H9 (cell line): Measurements from ENCODE around the gene RITA1. TPM values are rescaled to one million over a fixed set of nuclear protein-coding genes. Genes with fewer than 3 reads are reported as not detected.
A peak's percentile ranks its signal among the peaks of the same experiment; 100 is the strongest.

Experiments used
- DNase-seq: peaks from one replicate; pipeline ENCODE4 v3.0.0-alpha.2; 2017
- H2AFZ ChIP-seq: one replicate; pipeline ENCODE4 v1.6.1; 2013; ENCODE audit warnings: mild to moderate bottlenecking, low read length, control low read depth, moderate library complexity
- H2AK5ac ChIP-seq: 2 replicates; pipeline ENCODE4 v1.6.1; 2013; ENCODE audit warnings: low read length, control low read depth, mixed read lengths; ENCODE audit not compliant: insufficient read length
- H2BK120ac ChIP-seq: one replicate; pipeline ENCODE4 v1.6.1; 2013; ENCODE audit warnings: low read depth, mild to moderate bottlenecking, low read length, control low read depth, inconsistent platforms; ENCODE audit not compliant: poor library complexity, severe bottlenecking
- H2BK12ac ChIP-seq: 2 replicates; pipeline ENCODE4 v1.6.1; 2013; ENCODE audit warnings: low read length, control low read depth, mixed read lengths, low read depth; ENCODE audit not compliant: insufficient read length
- H2BK15ac ChIP-seq: 2 replicates; pipeline ENCODE4 v1.6.1; 2013; ENCODE audit warnings: low read depth, low read length, control low read depth
- H2BK20ac ChIP-seq: one replicate; pipeline ENCODE4 v1.6.1; 2013; ENCODE audit warnings: low read depth, mild to moderate bottlenecking, low read length, control low read depth, inconsistent platforms; ENCODE audit not compliant: poor library complexity, severe bottlenecking
- H2BK5ac ChIP-seq: 2 replicates; pipeline ENCODE4 v1.6.1; 2013; ENCODE audit warnings: low read length, control low read depth, mixed read lengths; ENCODE audit not compliant: insufficient read length
- H3K14ac ChIP-seq: 2 replicates; pipeline ENCODE4 v1.6.1; 2013; ENCODE audit warnings: low read length, control low read depth; ENCODE audit not compliant: insufficient read depth
- H3K18ac ChIP-seq: 2 replicates; pipeline ENCODE4 v1.6.1; 2013; ENCODE audit warnings: low read depth, mild to moderate bottlenecking, mixed read lengths, low read length, control low read depth; ENCODE audit not compliant: insufficient read length
- H3K23ac ChIP-seq: 2 replicates; pipeline ENCODE4 v1.6.1; 2013; ENCODE audit warnings: low read length, control low read depth, mixed read lengths, low read depth; ENCODE audit not compliant: insufficient read length
- H3K23me2 ChIP-seq: 2 replicates; pipeline ENCODE4 v1.6.1; 2013; ENCODE audit warnings: low read depth, mild to moderate bottlenecking, mixed read lengths, low read length, control low read depth; ENCODE audit not compliant: insufficient read length, poor library complexity, severe bottlenecking
- H3K27ac ChIP-seq: 2 replicates; pipeline ENCODE4 v1.5.1; 2013; ENCODE audit warnings: low read length, control low read depth, mixed read lengths, low read depth; ENCODE audit not compliant: insufficient read length
- H3K27me3 ChIP-seq: 2 replicates; pipeline ENCODE4 v1.6.1; 2013; ENCODE audit warnings: low read length, control low read depth, inconsistent platforms; ENCODE audit not compliant: insufficient read depth
- H3K4ac ChIP-seq: 2 replicates; pipeline ENCODE4 v1.6.1; 2013; ENCODE audit warnings: low read depth, mild to moderate bottlenecking, control low read depth, inconsistent platforms, low read length, moderate library complexity
- H3K4me1 ChIP-seq: 2 replicates; pipeline ENCODE4 v1.6.1; 2013; ENCODE audit warnings: low read length, control low read depth, inconsistent platforms; ENCODE audit not compliant: insufficient read depth
- H3K4me2 ChIP-seq: 2 replicates; pipeline ENCODE4 v1.6.1; 2013; ENCODE audit warnings: low read length, control low read depth, mixed read lengths; ENCODE audit not compliant: insufficient read length, insufficient read depth
- H3K56ac ChIP-seq: 2 replicates; pipeline ENCODE4 v1.6.1; 2013; ENCODE audit warnings: low read depth, mild to moderate bottlenecking, mixed read lengths, low read length, control low read depth; ENCODE audit not compliant: insufficient read length
- H3K79me1 ChIP-seq: 2 replicates; pipeline ENCODE4 v1.6.1; 2013; ENCODE audit warnings: low read depth, mild to moderate bottlenecking, moderate library complexity, low read length, control low read depth, inconsistent platforms; ENCODE audit not compliant: insufficient read depth, poor library complexity, severe bottlenecking
- H3K79me2 ChIP-seq: 2 replicates; pipeline ENCODE4 v1.6.1; 2013; ENCODE audit warnings: low read length, control low read depth, inconsistent platforms; ENCODE audit not compliant: insufficient read depth
- H3K9ac ChIP-seq: 2 replicates; pipeline ENCODE4 v1.6.1; 2013; ENCODE audit warnings: low read length, control low read depth, mixed read lengths; ENCODE audit not compliant: insufficient read length; ENCODE audit errors: extremely low read depth
- H3K9me3 ChIP-seq: one replicate; pipeline ENCODE4 v1.6.1; 2013; ENCODE audit warnings: low read depth, low read length, inconsistent platforms; ENCODE audit not compliant: control insufficient read depth
- H3T11ph ChIP-seq: one replicate; pipeline ENCODE4 v1.6.1; 2013; ENCODE audit warnings: mild to moderate bottlenecking, low read length, control low read depth, inconsistent platforms
- H4K20me1 ChIP-seq: one replicate; pipeline ENCODE4 v1.6.1; 2013; ENCODE audit not compliant: control insufficient read depth, insufficient read length, insufficient read depth
- H4K5ac ChIP-seq: 2 replicates; pipeline ENCODE4 v1.6.1; 2013; ENCODE audit warnings: low read depth, mild to moderate bottlenecking, mixed read lengths, low read length, control low read depth; ENCODE audit not compliant: insufficient read length
- H4K8ac ChIP-seq: replicated peaks from 2 replicates; pipeline ENCODE4 v1.6.1; 2013; ENCODE audit warnings: low read length, control low read depth, mixed read lengths, low read depth; ENCODE audit not compliant: insufficient read length
- H4K91ac ChIP-seq: 2 replicates; pipeline ENCODE4 v1.6.1; 2013; ENCODE audit warnings: low read depth, mild to moderate bottlenecking, moderate library complexity, mixed read lengths, low read length, control low read depth; ENCODE audit not compliant: insufficient read length
- H3K27ac Mint-ChIP-seq, 3 experiments: 2 replicates in 2 of 3; 3 replicates in 1 of 3; pipeline ENCODE4 v1.8.0; 2020 to 2021; ENCODE audit warnings: mixed read lengths in 3 of 3, mild to moderate bottlenecking in 1 of 3, moderate library complexity in 1 of 3
- H3K27me3 Mint-ChIP-seq: 2 replicates; pipeline ENCODE4 v1.8.0; 2021; ENCODE audit warnings: low read depth, mild to moderate bottlenecking, moderate library complexity, mixed read lengths
- H3K36me3 Mint-ChIP-seq, 3 experiments: 2 replicates in 2 of 3; 3 replicates in 1 of 3; pipeline ENCODE4 v1.8.0; 2020 to 2021; ENCODE audit warnings: low read depth in 3 of 3, mixed read lengths in 3 of 3; ENCODE audit not compliant: insufficient read depth in 1 of 3
- H3K4me1 Mint-ChIP-seq, 2 experiments: 2 replicates each; pipeline ENCODE4 v1.8.0; 2020; ENCODE audit warnings: mixed read lengths in 2 of 2
- H3K4me3 Mint-ChIP-seq, 2 experiments: 2 replicates in 1 of 2; 3 replicates in 1 of 2; pipeline ENCODE4 v1.8.0; 2020 to 2021; ENCODE audit warnings: mild to moderate bottlenecking in 2 of 2, mixed read lengths in 2 of 2, moderate library complexity in 1 of 2
- H3K9me3 Mint-ChIP-seq, 2 experiments: 2 replicates in 1 of 2; 3 replicates in 1 of 2; pipeline ENCODE4 v1.8.0; 2020; ENCODE audit warnings: mild to moderate bottlenecking in 2 of 2, mixed read lengths in 2 of 2, moderate library complexity in 1 of 2
- CTCF ChIP-seq: fragments of 200-600 bp; sonication (generic); conservative IDR thresholded peaks from 3 replicates; pipeline ENCODE4 v1.8.0; 2021; ENCODE audit warnings: antibody characterized with exemption, mild to moderate bottlenecking
- WGBS: extraction: QIAGEN DNeasy Blood & Tissue Kit; methylation state at CpG from one replicate; pipeline ENCODE4 v1.1.7; 2013; ENCODE audit warnings: missing lambda C conversion rate, low lambda C conversion rate, mixed read lengths; ENCODE audit not compliant: insufficient read length; ENCODE audit errors: extremely low coverage; 5-methylcytosine and 5-hydroxymethylcytosine counted together
- total RNA-seq: library from RNA; stranded (reverse); gene quantifications from 2 replicates; pipeline ENCODE4 v1.2.1, GENCODE V29; 2021

Gene RITA1
- total RNA-seq, 1 experiment from 2014 or later = 26.1 TPM

DNA sequence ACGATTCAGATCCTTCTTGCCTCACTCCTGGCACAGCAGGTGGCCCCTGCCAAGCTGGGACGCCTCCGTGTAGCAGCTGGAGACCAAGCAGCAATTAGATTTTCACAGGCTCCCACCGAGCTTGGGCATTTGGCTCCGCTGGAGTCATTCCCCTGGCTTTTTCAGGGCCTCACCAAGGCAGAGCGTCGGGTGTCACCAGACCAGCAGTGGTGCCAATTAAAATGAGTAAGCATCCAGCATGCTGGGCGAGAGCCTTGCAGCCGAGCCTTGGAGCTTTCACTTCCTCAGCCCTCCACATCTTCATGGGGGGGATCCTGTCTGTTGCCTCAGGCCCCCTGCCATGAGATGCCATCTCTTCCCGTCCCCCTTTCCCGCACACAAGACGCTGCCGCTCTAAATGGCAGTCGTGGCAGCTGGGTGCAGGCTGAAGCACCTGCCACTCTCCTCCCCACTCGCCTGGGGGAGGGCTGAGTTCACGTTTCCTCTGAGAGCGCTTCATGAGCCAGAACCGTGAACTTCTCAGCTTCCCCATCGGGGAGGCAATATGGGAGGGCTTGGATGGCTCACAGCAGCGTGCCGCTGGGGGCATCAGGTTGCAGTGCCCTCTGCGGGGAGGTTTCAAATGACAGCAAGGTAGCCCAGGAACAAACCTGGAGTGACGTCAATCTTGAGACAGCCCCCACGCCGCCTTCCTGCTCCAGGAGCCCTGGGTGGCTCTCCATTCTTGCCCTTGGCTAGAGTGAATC lies 47.5 kb downstream of the RITA1 start:
- peak; percentile 95 for DNase-seq
- Histone ChIP-seq H4K5ac (no peak overlapping the region), H3K56ac (no peak overlapping the region), H3K4me1 (peaks cover 6% of the 10 kb centered on the region; the same call in 1 of the 2 replicates), H3K27ac (no peak overlapping the region), H4K20me1 (no peaks in the 10 kb centered on the region), H3K23ac (no peak overlapping the region), H3K79me2 (no peaks in the 10 kb centered on the region), H4K8ac (no peak overlapping the region), H3K14ac (peak overlapping the region; percentile 80), H3K4me2 (peak overlapping the region; percentile 34), H3K9me3 (no peaks in the 10 kb centered on the region), H2AK5ac (no peak overlapping the region), H2BK15ac (no peak overlapping the region), H3K79me1 (no peaks in the 10 kb centered on the region), H3K18ac (peak overlapping the region; percentile 72), H3K4ac (no peak overlapping the region), H2BK120ac (no peak overlapping the region), H3K23me2 (no peaks in the 10 kb centered on the region), H2AFZ (no peak overlapping the region), H3T11ph (no peak overlapping the region), H2BK5ac (no peak overlapping the region), H2BK20ac (no peak overlapping the region), H3K9ac (no peak overlapping the region), H4K91ac (no peak overlapping the region), H2BK12ac (no peak overlapping the region), H3K27me3 (no peaks in the 10 kb centered on the region)
- no CpG with 5 or more reads among the region's 25 CpGs for WGBS
- H3K27ac Mint-ChIP-seq = peak overlapping the region in 2 of 3 experiments; percentile 93 to 95; a peak in 5 of 7 replicates
- peak; percentile 47; the same call in 2 of the 3 replicates for TF ChIP-seq CTCF
- H3K9me3 Mint-ChIP-seq = peaks cover 0 to 3% of the 10 kb centered on the region in 2 experiments; a peak in 2 of 5 replicates
- peaks cover 30 to 31% of the 10 kb centered on the region in 2 experiments for H3K4me1 Mint-ChIP-seq
- peak overlapping the region; percentile 52 to 76 for H3K4me3 Mint-ChIP-seq
- no peaks in the 10 kb centered on the region for H3K27me3 Mint-ChIP-seq
- H3K36me3 Mint-ChIP-seq = peaks cover 26 to 28% (median 27%) of the 10 kb centered on the region in 3 experiments
